GM18499 (cell line): ENCODE measurements around the gene SPTBN1.

ENCODE experiments used
- ATAC-seq: cut with Tn5 transposase; IDR thresholded peaks from one replicate; pipeline ENCODE4 v1.9.1; 2021; ENCODE audit warnings: moderate number of reproducible peaks; ENCODE audit not compliant: insufficient read depth, unreplicated experiment

Gene SPTBN1

DNA sequence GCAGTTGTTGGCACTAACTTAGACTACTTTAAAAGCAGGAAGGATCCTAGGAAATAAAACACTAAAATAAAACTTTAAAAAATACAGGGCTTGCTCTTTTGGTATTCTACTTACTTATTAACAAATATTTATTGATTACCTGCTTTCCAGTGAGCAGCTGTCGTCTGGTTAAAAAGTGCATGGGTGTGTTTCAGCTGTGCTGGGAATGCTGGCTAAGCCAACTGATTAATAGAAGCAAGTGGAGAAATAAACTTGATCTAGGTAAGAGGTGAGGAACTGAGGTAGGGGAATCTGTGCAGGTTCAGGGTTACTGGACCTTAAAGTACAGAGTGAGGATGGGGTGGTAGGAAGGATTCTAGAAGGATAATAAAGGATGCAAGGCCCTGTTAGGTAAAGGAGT is 110.8 kb downstream of the SPTBN1 start:
- no peak for ATAC-seq

DNA sequence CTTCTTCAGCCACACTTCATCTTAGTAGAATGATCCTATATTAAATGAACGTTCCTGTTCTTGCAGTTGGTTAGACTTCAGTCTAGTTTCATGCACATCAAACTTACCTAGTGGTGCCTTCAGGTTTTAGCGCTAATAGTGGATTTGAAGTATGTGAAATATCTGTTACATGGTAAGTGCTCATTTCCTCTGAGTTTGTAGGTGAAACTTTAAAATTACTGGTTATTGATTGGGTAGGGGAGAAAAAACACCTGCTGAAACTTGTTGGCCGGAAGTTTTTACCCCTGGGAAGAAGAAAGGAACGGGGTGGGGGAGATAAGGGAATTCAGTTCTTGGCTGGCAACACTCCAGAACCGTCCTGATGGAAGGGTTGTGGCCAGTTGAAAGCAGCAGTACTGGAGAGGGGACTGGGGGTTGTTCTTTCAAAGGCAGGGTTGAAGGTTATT is 112.8 kb downstream of the SPTBN1 start:
- ATAC-seq, result peak; percentile 26

DNA sequence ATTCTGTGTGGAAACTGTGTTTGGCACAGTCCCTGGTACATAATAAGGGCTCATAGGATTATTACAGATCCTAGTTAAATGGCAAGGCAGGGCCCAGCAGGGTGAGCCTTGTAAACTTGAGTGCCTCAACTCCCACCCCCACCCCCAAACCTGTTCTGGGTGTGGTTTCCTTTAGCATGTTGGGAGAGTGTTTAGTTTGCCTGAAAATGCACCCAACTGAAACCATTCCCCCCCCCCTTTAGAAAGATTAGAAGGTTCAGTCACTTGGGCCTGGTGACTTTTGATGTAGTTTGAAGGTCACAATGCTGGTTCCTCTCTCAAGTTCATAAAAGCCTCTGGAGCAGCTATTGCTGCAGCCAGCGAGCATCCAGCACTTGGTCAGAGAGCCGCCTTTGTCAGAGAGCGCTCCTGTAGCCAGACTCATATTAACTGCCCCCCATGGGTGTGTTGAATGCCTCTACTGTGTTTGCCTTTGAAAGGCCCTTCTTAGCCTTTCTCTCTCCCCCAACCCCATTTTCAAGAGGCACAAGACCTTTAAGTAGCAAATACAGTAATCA is 113.7 kb downstream of the SPTBN1 start:
- ATAC-seq, result no peak

DNA sequence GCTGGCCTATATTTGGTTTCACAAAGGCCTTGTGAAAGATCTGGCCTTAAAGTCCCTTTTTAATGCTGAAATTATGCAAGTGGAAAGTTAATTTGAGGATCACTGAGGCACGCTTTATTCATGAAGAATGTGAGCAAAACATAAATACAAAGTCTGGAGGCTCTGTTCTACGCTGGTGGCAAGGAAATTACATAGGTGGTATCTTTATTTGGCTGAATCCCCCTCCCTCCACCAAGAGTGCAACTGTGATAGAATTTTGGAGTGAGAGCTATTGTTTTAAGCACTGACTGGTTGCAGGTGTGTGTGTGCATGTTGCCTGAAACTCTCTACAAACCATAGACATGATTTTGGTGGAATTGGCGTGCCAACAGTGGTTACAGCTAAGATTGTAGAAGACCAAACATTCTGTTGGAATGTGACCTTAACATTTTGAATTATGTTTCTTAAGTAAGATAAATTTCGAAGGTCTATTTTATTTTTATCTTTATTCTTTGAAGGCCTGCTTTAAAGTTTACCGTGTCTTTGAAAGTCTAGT is 114.3 kb downstream of the SPTBN1 start:
- ATAC-seq, result no peak

DNA sequence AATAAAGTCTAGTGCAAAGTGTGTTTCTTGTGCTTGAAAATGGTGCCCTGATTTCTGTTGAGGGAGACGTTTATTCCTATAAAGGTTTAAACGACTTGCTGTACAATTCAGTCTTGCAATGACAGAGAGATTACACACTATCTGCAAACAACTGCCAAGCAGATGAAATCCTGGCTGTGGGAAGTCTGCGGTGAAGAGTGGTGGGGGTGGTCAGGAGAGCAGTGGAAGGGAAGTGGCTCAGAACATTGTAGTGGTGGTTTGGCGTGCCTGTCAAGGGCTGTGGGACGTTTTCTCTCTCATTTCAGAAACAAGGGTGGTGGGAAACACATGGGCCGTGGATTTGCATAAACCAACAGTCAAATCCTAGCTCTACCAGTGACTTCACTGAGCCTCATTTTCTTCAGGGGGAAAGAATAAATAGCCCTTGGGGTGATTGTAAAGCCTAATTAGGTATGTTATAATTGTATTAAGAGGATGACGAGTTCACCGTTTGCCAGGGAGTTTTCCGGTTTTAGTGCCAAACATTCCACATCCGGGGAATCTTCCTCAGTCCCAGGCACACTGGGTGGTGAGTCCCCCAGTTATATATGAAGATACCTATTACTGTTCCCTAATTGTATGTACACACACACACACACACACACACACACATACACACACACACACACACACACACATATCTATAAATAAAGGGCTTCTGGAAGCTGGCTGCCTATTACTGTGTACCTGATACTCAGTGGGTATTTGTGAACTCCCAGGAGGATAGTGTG is 115.0 kb downstream of the SPTBN1 start:
- peak; percentile 42 for ATAC-seq

DNA sequence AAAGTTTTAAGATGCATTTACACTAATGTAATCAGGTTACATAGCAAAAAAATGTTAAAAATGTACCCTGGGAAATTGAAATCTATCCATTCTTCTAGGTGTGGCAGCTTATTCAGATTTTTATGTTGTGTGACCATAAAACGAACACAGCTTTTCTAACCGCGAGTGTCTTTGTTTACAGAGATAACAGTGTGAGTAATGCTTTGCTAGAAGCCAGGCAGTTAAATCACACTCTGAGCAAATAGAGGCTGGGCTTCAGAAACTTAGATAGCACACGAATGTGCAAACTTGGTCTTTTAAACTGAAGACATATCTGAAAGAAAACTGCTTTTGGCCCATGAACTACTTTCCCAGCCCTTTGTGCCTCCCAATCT is 116.1 kb downstream of the SPTBN1 start:
- ATAC-seq, result no peak

DNA sequence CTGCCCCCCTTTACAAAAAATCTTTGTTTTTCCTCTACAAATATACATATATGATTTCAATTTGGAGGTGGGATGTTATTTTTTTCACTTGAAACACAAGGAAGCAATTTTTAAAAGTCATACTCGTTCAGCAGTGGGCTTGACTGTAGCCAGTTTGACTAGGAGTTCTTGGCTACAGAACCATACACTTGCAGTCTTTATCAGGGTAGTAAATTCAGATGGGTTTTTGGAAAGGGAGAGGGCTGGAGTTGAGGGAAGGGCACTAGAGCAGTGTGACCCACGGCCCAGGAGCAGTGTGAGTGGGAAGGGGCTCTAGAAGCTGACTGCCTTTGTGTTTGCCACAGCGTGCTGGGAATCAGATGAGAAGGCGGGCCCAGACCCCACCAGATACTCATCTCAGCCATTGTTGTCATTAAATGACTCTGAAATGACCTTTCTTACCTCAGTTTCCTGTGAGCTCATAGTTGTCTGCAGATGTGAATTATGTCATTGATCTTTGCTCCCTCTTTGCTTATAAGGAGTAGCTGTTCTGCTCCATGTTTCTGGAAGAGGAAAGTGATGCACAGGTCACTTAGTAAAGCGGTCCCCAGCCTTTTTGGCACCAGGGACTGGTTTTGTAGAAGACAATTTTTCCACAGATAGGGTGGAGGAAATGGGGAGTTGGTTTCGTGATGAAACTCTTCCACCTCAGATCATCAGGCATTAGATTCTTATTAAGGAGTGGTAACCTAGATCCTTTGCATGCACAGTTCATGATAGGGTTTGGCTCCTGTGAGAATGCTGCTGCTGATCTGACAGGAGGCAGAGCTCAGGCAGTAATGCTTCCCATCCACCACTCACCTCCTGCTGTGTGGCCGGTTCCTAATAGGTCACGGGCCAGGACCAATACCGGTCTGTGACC is 116.8 kb downstream of the SPTBN1 start:
- no peak for ATAC-seq

DNA sequence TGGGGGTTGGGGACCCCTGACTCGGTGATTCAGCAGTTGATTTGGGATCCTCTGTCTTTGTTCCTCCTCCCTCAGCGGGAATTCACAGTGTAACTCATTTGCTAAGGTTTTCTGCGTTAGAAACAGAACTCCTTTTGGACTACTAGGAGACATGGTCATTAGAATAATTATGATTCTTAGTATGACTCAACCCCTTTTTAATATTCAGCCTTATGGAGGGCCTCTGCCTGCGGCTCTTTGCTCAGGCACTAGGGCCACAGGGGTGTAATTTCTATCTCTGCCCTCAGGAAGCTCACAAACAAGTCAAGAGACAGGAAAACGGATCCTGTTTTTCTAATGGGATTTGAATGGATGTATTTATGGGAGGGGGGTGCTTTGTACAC is 117.4 kb downstream of the SPTBN1 start:
- ATAC-seq, result no peak

DNA sequence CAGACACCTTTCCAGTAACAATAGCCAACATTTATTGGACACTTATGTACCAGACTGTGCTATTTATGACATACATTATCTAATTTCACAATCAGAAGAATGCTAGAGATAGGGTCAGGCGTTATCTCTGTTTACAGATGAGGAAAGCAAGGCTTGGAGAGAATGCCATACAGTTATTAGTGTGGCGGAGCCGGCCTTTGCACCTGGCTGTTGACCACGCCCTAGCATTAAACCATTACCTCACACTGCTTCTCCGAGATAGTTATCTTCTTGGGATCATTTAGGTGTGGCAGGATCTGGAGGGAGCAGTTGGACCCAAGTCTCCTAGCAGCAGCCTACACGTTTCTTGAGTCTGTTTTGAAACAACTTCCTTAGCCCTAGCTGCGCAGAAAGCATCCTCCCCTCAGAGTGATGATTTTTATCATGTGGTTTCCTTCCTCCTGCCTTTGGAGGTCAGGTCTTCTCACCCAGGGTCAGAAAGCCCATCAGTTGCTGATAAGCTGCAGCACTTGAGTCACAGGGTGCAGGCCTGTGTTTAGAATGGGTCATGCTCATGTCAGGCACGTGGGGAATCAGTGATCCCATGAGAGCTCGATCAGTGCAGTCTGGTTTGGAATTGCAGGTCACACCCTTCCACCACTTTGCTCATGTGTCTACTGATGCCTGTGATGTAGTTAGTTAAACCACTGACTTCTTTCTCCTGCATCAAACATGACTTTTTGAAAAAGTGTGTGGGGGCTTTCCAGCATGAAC is 118.2 kb downstream of the SPTBN1 start:
- peak; percentile 27 for ATAC-seq

DNA sequence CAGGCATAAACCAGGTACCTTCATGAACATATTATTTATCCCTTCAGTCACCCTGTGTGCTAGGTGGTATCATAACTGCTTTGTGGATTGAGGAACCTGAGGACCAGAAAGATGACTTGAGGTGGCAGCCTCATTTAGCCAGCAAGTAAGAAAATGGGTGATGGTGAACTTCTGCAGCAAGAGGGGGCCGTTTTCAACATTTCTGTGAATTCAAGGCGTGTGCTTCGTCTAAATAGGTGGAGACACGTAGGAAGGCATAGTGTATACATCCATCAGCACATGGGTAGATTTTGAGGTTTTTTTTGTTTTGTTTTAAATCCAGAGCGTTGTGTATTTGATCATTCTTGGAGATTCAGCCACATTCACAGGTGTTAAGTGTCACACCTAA is 118.7 kb downstream of the SPTBN1 start:
- no peak for ATAC-seq

DNA sequence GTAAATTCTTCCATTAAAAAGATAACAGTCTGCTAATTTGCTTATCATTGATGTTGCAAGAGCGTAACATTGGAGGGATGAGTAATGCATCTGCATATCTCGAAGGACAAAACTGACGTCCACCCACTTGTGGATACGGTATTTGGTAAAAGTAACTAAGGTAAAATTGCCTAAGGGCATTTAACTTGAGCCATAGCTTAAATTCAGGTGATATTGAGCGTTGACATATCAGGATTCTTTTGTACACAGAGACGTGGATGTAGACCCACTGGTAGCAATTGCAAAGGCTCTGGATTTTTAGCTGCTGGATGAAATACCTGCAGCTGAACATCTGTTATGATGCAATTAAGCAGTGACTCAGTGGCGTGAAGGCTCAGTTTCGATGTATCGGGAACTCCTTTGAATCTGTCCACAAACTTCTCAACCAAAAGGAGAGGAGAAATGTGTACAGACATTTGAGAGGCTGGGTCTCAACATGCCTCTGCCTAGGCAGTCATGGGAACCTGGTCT is 119.3 kb downstream of the SPTBN1 start:
- no peak for ATAC-seq

DNA sequence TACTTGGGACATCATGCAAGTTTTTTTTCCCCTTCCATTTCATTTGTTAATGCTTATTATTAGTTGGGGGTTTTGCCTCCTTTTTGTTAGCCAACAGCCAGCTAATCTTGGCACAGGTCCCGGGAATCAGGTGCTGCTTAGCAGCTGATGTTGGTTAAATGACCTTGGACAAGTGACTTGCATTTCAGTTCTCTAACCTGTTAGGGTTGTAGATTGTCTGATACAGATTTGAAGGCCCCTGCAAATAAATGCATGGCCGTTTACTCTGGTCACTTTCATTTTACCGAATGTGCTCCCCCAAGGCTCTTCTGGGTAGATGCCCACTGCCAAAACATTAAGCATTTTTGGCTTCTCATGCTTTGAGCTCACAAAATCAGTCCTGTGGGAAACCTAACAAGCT is 120.9 kb downstream of the SPTBN1 start:
- no peak for ATAC-seq

DNA sequence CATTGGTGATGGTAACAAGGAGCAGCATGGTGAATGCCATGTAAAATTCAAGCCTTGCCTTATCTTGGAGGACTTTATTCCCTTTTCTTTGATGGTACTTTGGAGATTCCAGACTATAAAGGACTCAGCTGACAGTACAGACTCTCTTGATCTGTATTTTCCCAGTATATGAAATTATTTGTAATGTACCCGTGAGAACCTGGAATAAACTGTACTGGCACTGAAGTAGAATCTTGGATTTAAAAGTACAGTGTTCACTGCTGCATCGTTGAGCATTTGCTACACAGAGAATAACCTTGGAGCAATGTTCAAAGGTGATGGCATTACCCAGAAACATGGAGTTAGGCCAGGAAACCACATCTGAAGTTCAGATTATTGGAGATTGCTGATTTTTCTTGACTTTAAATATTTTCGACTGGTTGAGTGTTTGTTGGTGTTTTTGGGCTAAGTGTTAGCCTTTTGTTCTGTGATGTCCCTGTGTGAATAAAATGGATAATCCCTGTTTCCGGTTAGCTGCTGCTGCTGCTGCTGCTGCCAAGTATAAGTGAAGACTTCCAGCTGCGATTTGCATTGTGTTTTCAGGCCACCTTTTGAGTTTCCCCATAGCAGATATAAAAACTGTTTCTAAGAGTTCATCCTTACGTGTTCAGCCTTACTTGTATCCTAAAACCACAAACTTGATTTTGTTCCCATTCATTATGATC is 122.0 kb downstream of the SPTBN1 start:
- ATAC-seq, result no peak

DNA sequence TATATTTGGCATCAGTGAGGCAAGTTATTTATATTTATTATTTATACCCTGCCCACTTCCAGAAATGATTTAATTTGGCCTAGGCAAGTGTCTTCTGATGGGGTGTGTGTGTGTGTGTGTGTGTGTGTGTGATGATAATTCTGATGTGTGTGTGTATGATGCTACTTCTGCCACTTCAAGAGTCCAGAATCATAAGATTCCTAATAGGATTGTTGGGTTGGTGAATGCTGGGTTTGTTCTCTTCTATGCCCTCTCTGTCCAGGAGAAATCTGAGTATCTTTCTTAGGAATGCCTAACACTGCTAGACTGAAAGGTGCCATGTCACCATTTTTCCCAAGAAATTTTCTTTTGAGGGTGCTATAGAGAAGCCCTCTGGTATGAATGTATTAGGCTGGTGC is 122.5 kb downstream of the SPTBN1 start:
- ATAC-seq, result no peak

DNA sequence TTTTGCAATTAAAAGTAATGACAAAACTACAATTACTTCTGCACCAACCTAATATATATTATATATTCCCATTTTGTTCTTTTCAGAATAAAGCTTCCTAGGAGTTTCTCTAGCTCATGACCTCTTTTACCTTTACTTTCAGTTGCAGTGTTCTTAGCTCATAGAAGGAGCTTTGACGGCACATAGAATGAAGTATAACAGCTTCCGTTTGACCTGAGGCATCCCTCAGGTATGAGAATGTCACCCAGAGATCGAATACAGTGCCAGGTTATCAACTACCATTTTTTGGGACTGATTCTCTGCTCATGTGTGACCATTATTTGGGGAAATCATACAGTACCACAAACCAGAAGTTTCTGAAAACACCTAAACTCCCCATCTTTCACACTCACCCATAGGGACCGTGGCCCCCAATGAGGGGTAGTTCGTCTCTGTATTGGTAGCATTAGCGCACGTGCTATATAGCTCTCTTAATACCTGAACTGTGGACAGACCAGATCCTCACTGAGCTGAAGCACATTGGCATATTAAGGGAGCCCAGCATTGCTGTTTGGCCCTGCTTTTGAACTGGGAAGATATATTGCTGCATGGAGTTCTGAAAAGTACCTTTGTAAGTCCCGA is 123.0 kb downstream of the SPTBN1 start:
- ATAC-seq, result no peak

DNA sequence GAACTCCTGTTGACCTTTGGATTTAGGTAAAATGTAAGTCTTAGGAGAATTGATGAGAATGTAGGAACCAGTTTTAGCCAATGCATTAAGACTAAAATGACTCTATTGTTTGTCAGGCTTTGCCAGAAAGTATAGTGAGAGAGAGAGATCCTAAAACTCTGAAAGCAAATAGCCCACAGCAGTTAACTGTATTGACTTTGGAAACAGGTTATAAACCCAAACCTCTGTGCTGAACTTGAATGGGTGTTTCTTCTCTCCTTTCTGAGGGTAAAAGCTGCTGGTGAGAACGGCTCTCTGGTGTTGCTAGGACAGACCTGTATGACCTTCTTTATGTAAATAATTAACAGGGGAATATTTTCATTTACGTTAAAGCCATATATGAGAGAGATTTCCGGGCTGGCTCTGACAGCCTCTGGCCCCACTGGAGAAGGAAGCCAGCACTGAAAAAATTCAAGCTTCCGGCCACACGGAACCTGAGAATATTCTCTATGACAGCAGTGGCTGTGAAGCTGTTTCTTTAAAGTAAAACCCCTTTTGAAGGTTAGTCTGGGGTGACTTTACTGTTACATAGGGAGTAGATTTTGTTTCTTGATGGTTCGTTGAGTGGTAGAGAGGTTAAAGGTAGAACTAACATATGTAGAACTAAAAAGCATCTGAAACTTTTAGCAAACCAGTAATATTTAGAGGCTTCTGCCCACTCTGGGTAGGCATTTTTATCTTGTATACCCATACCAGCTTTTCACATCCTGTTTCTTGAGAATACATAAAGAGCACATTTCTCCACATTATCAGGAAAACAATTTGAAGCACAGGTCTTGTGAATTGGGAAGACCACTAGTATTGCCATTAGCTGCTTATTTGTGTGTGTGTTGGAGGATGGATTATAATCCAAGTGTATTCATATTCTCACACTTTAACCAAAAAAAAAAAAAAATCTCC is 123.8 kb downstream of the SPTBN1 start:
- ATAC-seq, result peak; percentile 71

DNA sequence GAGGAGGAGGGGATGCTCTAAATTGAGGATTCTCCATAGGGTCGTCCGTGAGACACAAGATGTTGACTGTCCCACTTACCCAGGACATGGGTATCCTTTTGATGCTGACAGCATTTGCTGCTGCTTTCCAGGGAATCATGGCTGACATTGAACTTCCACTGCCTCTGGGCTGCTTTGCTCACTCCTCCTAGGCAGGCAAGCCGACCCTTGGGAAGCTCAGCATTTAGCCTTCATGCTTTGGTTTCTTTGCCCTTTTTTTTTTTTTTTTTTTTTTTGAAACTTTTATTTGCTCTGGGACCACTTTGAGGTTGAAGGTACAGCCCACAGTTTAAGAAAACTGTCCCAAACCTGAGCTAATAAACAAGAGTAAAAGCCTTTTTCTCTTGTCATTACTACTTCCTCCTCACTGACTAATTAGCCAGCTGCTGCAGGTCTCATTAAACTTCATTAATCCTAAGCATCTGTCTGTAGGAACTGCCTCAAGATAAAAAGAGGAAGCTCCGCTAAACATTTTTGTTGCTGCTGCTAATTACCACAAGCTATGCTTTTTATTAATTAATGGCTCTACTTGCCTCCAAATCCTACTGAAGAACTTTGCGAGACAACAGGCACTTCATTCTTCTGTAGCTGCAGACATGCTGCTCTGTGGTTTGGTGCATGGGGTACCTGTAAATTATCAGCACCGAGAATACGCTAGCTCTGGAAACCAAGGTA is 125.4 kb downstream of the SPTBN1 start:
- no peak for ATAC-seq
